ENCODE measurements around the gene ZNRD2.

The ZNRD2 gene

DNA sequence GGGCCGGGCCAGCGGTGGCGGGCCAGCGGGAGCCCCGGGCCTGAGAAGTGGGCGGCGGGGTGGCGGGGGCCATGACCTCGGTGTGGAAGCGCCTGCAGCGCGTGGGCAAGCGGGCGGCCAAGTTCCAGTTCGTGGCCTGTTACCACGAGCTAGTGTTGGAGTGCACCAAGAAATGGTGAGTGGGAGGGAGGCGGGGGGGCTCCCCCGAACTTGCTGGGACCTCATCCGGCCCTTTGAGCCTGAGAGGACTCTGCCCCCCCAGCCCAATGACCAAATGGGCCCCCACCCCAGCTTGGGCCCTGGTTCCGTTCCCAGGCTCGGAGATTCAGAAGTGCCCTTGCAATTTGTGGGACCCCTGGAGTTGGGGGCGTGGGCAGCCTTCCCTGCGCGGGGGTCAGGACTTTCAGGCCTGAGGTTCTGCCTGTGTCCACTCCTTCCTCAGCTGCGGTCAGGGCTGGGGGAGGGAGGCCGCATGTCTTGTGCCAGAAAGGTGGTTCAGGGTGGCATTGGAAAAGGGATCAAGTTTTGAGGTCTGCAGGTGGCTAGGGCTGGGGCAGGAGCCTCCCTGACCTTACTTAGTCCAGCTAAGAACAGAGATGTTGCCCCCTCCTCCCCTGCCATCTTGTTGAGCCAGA, 6.1 kb downstream of the ZNRD2 start:
- DNase-seq, result no peak
- Mint-ChIP-seq H3K27ac (peak overlapping the region; percentile 76 to 98), H3K36me3 (ENCODE audit: insufficient read depth) (peaks cover 82% of the 10 kb centered on the region), H3K4me1 (ENCODE audit: low read depth in 2 of 2) (peaks cover 51 to 59% of the 10 kb centered on the region in 2 donors), H3K9me3 (no peaks in the 10 kb centered on the region), H3K27me3 (no peaks in the 10 kb centered on the region), H3K4me3 (peak overlapping the region; percentile 86 to 87)
- ATAC-seq (replicated peaks), result no peak

- no peaks in the 10 kb centered on the region for H3K9me3 Mint-ChIP-seq
- no peaks in the 10 kb centered on the region for H3K27me3 Mint-ChIP-seq
- peak overlapping the region; percentile 86 to 87 for H3K4me3 Mint-ChIP-seq
- peak overlapping the region; percentile 76 to 98 for H3K27ac Mint-ChIP-seq
- peak; percentile 3 for ATAC-seq (replicated peaks)
- DNase-seq, result peak in 1 of 3 experiments; percentile 37
- peaks cover 78% of the 10 kb centered on the region for H3K36me3 Mint-ChIP-seq (ENCODE audit: insufficient read depth)
- H3K4me1 Mint-ChIP-seq (ENCODE audit: low read depth in 2 of 2), result peaks cover 49 to 52% of the 10 kb centered on the region in 2 donors
These were observed 6.8 kb downstream of the ZNRD2 start for GRCh38 chr11:65576867-65577755.

- ATAC-seq (replicated peaks) (no peak), DNase-seq (no peak)
- Mint-ChIP-seq H3K4me1 (ENCODE audit: low read depth in 2 of 2) (peaks cover 51 to 53% of the 10 kb centered on the region in 2 donors), H3K36me3 (ENCODE audit: insufficient read depth) (peaks cover 75% of the 10 kb centered on the region), H3K9me3 (no peaks in the 10 kb centered on the region), H3K27me3 (no peaks in the 10 kb centered on the region), H3K27ac (peak overlapping the region; percentile 90 to 98), H3K4me3 (peak overlapping the region; percentile 86 to 87)
These were observed 7.5 kb downstream of the ZNRD2 start for GRCh38 chr11:65577756-65578109.

DNA sequence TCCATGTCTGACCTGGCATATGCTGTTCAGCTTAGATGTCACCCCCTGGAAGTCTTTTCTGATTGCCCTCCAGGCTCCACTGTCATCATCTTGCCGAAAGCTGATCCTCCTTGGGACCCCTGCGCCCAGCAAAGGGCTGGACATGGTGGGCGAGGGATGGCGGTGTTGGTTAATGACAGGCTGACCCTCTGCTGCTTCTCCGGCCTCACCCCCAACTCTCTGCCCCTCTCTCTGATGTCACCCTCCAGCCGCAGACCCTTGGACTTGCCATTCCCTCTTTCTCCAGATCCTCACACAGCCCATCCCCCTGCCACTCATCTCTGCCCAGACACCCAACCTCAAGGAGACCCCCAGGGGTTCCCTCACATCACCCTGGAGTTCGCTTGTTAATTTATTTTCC, 7.9 kb downstream of the ZNRD2 start:
- Mint-ChIP-seq H3K4me3 (peak overlapping the region; percentile 86 to 87), H3K27me3 (no peaks in the 10 kb centered on the region), H3K36me3 (ENCODE audit: insufficient read depth) (peaks cover 73% of the 10 kb centered on the region), H3K4me1 (ENCODE audit: low read depth in 2 of 2) (peaks cover 51 to 55% of the 10 kb centered on the region in 2 donors), H3K27ac (peak overlapping the region; percentile 90 to 98), H3K9me3 (no peaks in the 10 kb centered on the region)
- DNase-seq (no peak), ATAC-seq (replicated peaks) (no peak)

DNA sequence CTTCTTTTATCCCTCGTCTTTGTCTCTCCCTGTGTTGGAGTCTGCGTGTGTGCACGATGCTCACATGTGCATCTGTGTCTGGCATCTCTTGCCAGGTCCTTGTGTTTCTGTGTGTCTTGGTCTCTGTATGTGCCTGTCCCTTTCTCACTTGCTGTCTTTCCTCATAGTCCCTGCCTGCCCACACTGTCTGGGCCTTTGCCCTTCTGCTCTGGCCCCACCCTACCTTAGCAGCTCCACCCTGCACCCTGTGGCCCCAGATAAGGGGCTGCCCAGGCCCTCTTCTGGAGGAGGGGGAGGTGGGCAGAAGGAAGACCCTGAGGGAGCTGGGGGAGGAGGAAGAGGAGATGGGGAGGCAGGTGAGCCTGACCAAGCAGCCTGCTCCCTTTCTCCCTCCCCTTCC, 8.4 kb downstream of the ZNRD2 start:
- Mint-ChIP-seq H3K36me3 (ENCODE audit: insufficient read depth) (peaks cover 71% of the 10 kb centered on the region), H3K27me3 (no peaks in the 10 kb centered on the region), H3K27ac (peak overlapping the region; percentile 90 to 98), H3K9me3 (no peaks in the 10 kb centered on the region), H3K4me1 (ENCODE audit: low read depth in 2 of 2) (peaks cover 51 to 53% of the 10 kb centered on the region in 2 donors), H3K4me3 (peak overlapping the region; percentile 86 to 87)
- DNase-seq (no peak), ATAC-seq (replicated peaks) (no peak)

- H3K9me3 Mint-ChIP-seq, result no peaks in the 10 kb centered on the region
- peak overlapping the region in 1 of 2 donors; percentile 36 for H3K4me3 Mint-ChIP-seq
- H3K36me3 Mint-ChIP-seq (ENCODE audit: insufficient read depth), result peaks cover 67% of the 10 kb centered on the region
- DNase-seq, result no peak
- no peak for ATAC-seq (replicated peaks)
- peaks cover 48 to 49% of the 10 kb centered on the region in 2 donors for H3K4me1 Mint-ChIP-seq (ENCODE audit: low read depth in 2 of 2)
- H3K27me3 Mint-ChIP-seq, result no peaks in the 10 kb centered on the region
- peak overlapping the region in 1 of 2 donors; percentile 98 for H3K27ac Mint-ChIP-seq
These were observed 9.0 kb downstream of the ZNRD2 start for GRCh38 chr11:65579291-65579690.

GRCh38 chr11:65580031-65580692, 9.9 kb downstream of the ZNRD2 start:
- no peak for DNase-seq
- Mint-ChIP-seq H3K9me3 (no peaks in the 10 kb centered on the region), H3K4me1 (ENCODE audit: low read depth in 2 of 2) (peaks cover 43% of the 10 kb centered on the region in 2 donors), H3K4me3 (no peak overlapping the region), H3K27ac (peak overlapping the region in 1 of 2 donors; percentile 87), H3K36me3 (ENCODE audit: insufficient read depth) (peaks cover 62% of the 10 kb centered on the region), H3K27me3 (no peaks in the 10 kb centered on the region)
- no peak for ATAC-seq (replicated peaks)

DNA sequence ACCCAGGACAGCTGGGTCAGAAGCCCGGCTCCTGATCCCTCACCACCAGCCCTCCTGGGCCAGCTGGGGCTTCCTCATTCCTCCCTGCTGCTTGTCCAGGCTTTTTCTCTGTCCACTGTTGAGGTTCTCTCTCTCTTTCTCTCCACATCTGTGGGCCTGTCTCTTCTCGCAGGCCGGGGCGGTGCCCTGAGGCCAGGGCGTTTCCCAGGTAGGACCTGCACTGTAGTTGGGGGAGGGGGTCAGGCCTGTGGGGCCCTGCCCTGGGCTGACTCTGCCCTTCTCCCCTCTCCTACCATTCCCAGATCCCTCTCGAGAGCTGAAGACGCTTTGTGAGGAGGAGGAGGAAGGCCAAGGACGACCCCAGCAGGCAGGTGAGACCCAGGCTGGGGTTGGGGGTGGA, 10.5 kb downstream of the ZNRD2 start:
- Mint-ChIP-seq H3K36me3 (ENCODE audit: insufficient read depth) (peaks cover 56% of the 10 kb centered on the region), H3K4me3 (no peak overlapping the region), H3K4me1 (ENCODE audit: low read depth in 2 of 2) (peaks cover 38 to 42% of the 10 kb centered on the region in 2 donors), H3K27ac (peak overlapping the region in 1 of 2 donors; percentile 87), H3K9me3 (no peaks in the 10 kb centered on the region), H3K27me3 (no peaks in the 10 kb centered on the region)
- ATAC-seq (replicated peaks) (no peak), DNase-seq (no peak)

GRCh38 chr11:65581928-65582327, 11.7 kb downstream of the ZNRD2 start:
- Mint-ChIP-seq H3K27ac (peak overlapping the region; percentile 82 to 87), H3K4me1 (ENCODE audit: low read depth in 2 of 2) (peaks cover 36 to 38% of the 10 kb centered on the region in 2 donors), H3K4me3 (no peak overlapping the region), H3K36me3 (ENCODE audit: insufficient read depth) (peaks cover 51% of the 10 kb centered on the region), H3K27me3 (no peaks in the 10 kb centered on the region), H3K9me3 (no peaks in the 10 kb centered on the region)
- DNase-seq (no peak), ATAC-seq (replicated peaks) (no peak)

GRCh38 chr11:65583589-65583988, 13.3 kb downstream of the ZNRD2 start:
- Mint-ChIP-seq H3K27me3 (no peaks in the 10 kb centered on the region), H3K4me3 (no peak overlapping the region), H3K9me3 (no peaks in the 10 kb centered on the region), H3K36me3 (ENCODE audit: insufficient read depth) (peaks cover 44% of the 10 kb centered on the region), H3K4me1 (ENCODE audit: low read depth in 2 of 2) (peaks cover 37 to 38% of the 10 kb centered on the region in 2 donors), H3K27ac (peak overlapping the region; percentile 82 to 87)
- DNase-seq (no peak), ATAC-seq (replicated peaks) (no peak)

- Mint-ChIP-seq H3K9me3 (no peaks in the 10 kb centered on the region), H3K27me3 (no peaks in the 10 kb centered on the region), H3K4me3 (no peak overlapping the region), H3K4me1 (ENCODE audit: low read depth in 2 of 2) (peaks cover 36 to 39% of the 10 kb centered on the region in 2 donors), H3K36me3 (ENCODE audit: insufficient read depth) (peaks cover 46% of the 10 kb centered on the region), H3K27ac (no peak overlapping the region)
- no peak for ATAC-seq (replicated peaks)
- DNase-seq, result no peak
These were observed 13.8 kb downstream of the ZNRD2 start for GRCh38 chr11:65584106-65584505.

DNA sequence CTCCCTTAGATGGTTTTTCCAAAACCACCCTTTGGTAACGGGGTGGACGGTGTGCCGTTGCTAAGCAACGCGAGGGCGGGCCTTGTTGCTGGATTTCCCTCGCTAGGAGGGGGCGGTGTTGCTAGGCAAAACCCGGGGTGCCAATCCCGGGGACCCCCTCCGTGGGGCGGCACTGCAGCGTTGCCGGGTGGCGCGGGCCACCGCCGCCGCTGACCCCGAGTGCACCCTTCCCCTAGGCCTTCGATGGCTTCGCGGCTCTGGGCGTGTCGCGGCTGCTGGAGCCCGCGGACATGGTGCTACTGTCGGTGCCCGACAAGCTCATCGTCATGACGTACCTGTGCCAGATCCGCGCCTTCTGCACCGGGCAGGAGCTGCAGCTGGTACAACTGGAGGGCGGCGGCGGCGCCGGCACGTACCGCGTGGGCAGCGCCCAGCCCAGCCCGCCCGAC, 14.5 kb downstream of the ZNRD2 start:
- H3K9me3 Mint-ChIP-seq, result no peaks in the 10 kb centered on the region
- H3K4me1 Mint-ChIP-seq (ENCODE audit: low read depth in 2 of 2), result peaks cover 37% of the 10 kb centered on the region in 2 donors
- ATAC-seq (replicated peaks) (no peak), DNase-seq (no peak)
- H3K27ac Mint-ChIP-seq, result no peak overlapping the region
- peaks cover 42% of the 10 kb centered on the region for H3K36me3 Mint-ChIP-seq (ENCODE audit: insufficient read depth)
- H3K27me3 Mint-ChIP-seq, result no peaks in the 10 kb centered on the region
- H3K4me3 Mint-ChIP-seq, result no peak overlapping the region

DNA sequence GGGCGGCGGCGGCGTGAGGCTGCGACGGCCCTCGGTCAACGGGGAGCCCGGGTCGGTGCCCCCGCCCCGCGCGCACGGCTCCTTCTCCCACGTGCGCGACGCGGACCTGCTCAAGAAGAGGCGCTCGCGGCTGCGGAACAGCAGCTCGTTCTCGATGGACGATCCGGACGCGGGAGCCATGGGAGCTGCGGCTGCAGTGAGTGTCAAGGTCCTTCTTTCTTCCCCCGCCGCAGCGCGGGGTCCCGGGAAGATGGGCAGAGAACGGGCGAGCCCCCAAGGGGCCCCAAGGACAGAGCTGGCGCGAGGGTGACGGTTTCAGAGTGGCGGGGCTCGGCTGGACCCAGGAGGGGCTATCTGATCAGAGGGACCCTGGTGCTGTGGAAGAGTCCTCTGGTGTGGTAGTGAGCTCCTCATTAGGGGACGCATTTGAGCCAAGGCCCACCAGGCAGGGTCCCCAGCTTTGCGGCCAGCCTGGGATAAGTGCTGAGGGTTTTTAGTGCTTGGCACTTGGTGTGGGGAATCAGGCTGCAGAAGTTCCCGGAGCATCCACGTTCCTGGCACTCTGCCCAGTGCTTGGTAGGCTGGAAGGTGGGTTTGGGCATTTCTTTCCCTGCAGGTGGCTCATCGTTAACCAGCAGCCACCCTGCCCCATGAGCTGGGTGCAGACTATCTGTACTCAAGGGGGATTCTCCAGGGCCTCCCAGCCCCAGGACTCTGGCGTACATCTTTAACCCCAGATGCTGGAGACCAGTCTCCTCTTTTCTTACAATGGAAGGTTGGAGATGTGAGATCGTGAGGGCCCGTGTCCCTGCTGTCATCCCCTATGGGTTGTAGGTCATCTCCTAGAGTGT, 15.3 kb downstream of the ZNRD2 start:
- no peak for ATAC-seq (replicated peaks)
- peaks cover 40% of the 10 kb centered on the region for H3K36me3 Mint-ChIP-seq (ENCODE audit: insufficient read depth)
- H3K27me3 Mint-ChIP-seq, result no peaks in the 10 kb centered on the region
- no peaks in the 10 kb centered on the region for H3K9me3 Mint-ChIP-seq
- H3K4me1 Mint-ChIP-seq (ENCODE audit: low read depth in 2 of 2), result peaks cover 34 to 35% of the 10 kb centered on the region in 2 donors
- H3K27ac Mint-ChIP-seq, result peak overlapping the region; percentile 28 to 78
- DNase-seq, result no peak
- no peak overlapping the region for H3K4me3 Mint-ChIP-seq
